SU-DHL-6 (cell line): ENCODE measurements around the gene LRPAP1.
"Not testable (repeated sequence)": the region's sequence is repeated elsewhere in the genome, so short reads cannot be mapped to it uniquely, and the experiment has no call there.

Experiments used
- CTCF ChIP-seq: fragments of 200-600 bp; sonication (generic); IDR thresholded peaks from one replicate; pipeline ENCODE4 v1.5.1; 2017; ENCODE audit warnings: antibody characterized with exemption, mild to moderate bottlenecking, low read length, moderate library complexity; ENCODE audit not compliant: insufficient read depth, poor library complexity, severe bottlenecking
- EZH2phosphoT487 ChIP-seq: fragments of 200-600 bp; sonication (generic), shearing (Covaris generic); conservative IDR thresholded peaks from 2 replicates; pipeline ENCODE4 v1.6.1; 2018; ENCODE audit warnings: mild to moderate bottlenecking, antibody characterized with exemption, low read length, moderate library complexity, mixed read lengths

GRCh38 chr4:3538906-3539305 lies 6.7 kb upstream of the LRPAP1 start:
- not testable (repeated sequence) for TF ChIP-seq CTCF, EZH2phosphoT487
